A549 (cell line): Measurements from ENCODE around the gene LENG8. TPM values are rescaled to one million over a fixed set of nuclear protein-coding genes. Genes with fewer than 3 reads are reported as not detected.
"Not testable (repeated sequence)": the region's sequence is repeated elsewhere in the genome, so short reads cannot be mapped to it uniquely, and the experiment has no call there.

Experiments
- ATAC-seq, 2 experiments: fragments of 200-7000 bp in 1 of 2; fragments of >200 bp in 1 of 2; cut with Nextera tagmentation in 1 of 2; cut with Tn5 transposase in 1 of 2; 3 replicates each; pipeline versions ENCODE4 v1.8.0 to v1.9.1; 2018 to 2020; ENCODE audit warnings: mild to moderate bottlenecking in 1 of 2, moderate library complexity in 1 of 2
- CTCF ChIA-PET: fragments of 300-600 bp; sonication (Branson Sonifier 250); formaldehyde crosslinking; extraction: SDS; loops from one replicate; lab custom pipeline; 2021; ENCODE audit warnings: antibody characterized with exemption, inconsistent platforms; lab: Yijun Ruan, JAX
- POLR2A ChIA-PET: fragments of 350-600 bp; formaldehyde crosslinking; extraction: SDS; loops from one replicate; lab custom pipeline; 2021; ENCODE audit warnings: antibody characterized with exemption, inconsistent platforms; lab: Yijun Ruan, JAX
- DNase-seq, 2 experiments: peaks; one replicate each; pipeline versions ENCODE4 v3.0.0 to v3.0.0-alpha.2; 2011 to 2016; ENCODE audit warnings: low read depth in 1 of 2, low spot score in 1 of 2
- FAIRE-seq: peaks from 2 replicates; lab custom pipeline; 2011; peaks lifted over from hg19 to GRCh38; lab: Jason Lieb, UNC
- H3K27ac ChIP-seq, 2 experiments: fragments of >200 bp; sonication (Bioruptor Twin); formaldehyde crosslinking; 3 replicates each; pipeline ENCODE4 v1.5.1; 2016 to 2017
- H3K4me1 ChIP-seq: fragments of >200 bp; sonication (Bioruptor Twin); formaldehyde crosslinking; 3 replicates; pipeline ENCODE4 v1.6.1; 2016
- H3K4me2 ChIP-seq: fragments of >200 bp; sonication (Bioruptor Twin); formaldehyde crosslinking; 3 replicates; pipeline ENCODE4 v1.6.1; 2016
- H3K4me3 ChIP-seq: fragments of >200 bp; sonication (Bioruptor Twin); formaldehyde crosslinking; 3 replicates; pipeline ENCODE4 v1.5.1; 2016
- H3K9me3 ChIP-seq: fragments of >200 bp; sonication (Bioruptor Twin); formaldehyde crosslinking; 3 replicates; pipeline ENCODE4 v1.6.1; 2016
- ATOH8 ChIP-seq: fragments of 250-450 bp; sonication (Bioruptor Pico); IDR thresholded peaks from 2 replicates; pipeline ENCODE4 v1.5.0; 2020; ENCODE audit warnings: low read depth, mild to moderate bottlenecking, moderate library complexity
- BCL3 ChIP-seq: fragments of >200 bp; sonication (Bioruptor Twin); formaldehyde crosslinking; IDR thresholded peaks from 3 replicates; pipeline ENCODE4 v1.6.1; 2016
- BHLHE40 ChIP-seq: IDR thresholded peaks from 2 replicates; pipeline ENCODE4 v1.6.1; 2012; ENCODE audit warnings: low read depth, low read length, inconsistent platforms
- CBX2 ChIP-seq: fragments of 200-600 bp; sonication (generic); IDR thresholded peaks from 2 replicates; pipeline ENCODE4 v1.6.1; 2016; ENCODE audit warnings: low read depth, mild to moderate bottlenecking, borderline replicate concordance
- CHD2 ChIP-seq: fragments of 150-350 bp; IDR thresholded peaks from 2 replicates; pipeline ENCODE4 v1.6.1; 2014; ENCODE audit warnings: low read length; ENCODE audit not compliant: partially characterized antibody
- CHD4 ChIP-seq: fragments of 200-600 bp; sonication (generic); IDR thresholded peaks from 2 replicates; pipeline ENCODE4 v1.6.1; 2016; ENCODE audit warnings: antibody characterized with exemption, mild to moderate bottlenecking, borderline replicate concordance
- E2F6 ChIP-seq: IDR thresholded peaks from 2 replicates; pipeline ENCODE4 v1.6.1; 2012; ENCODE audit warnings: low read depth, borderline replicate concordance
- EHF ChIP-seq: fragments of 250-450 bp; sonication (Bioruptor Pico); IDR thresholded peaks from 2 replicates; pipeline ENCODE4 v1.5.0; 2020; ENCODE audit warnings: mild to moderate bottlenecking
- EP300 ChIP-seq, 2 experiments: fragments of >200 bp; sonication (Bioruptor Twin); formaldehyde crosslinking; IDR thresholded peaks; 2 replicates in 1 of 2; 3 replicates in 1 of 2; pipeline ENCODE4 v1.6.1; 2016 to 2017
- FOSB ChIP-seq: fragments of 250-450 bp; sonication (Bioruptor Pico); IDR thresholded peaks from 2 replicates; pipeline ENCODE4 v1.5.0; 2020; ENCODE audit warnings: mild to moderate bottlenecking, moderate library complexity
- HDAC2 ChIP-seq: fragments of 200-600 bp; sonication (generic); IDR thresholded peaks from 2 replicates; pipeline ENCODE4 v1.6.1; 2016
- HMGXB4 ChIP-seq: fragments of 250-450 bp; sonication (Bioruptor Pico); IDR thresholded peaks from 2 replicates; pipeline ENCODE4 v1.5.0; 2021; ENCODE audit warnings: mild to moderate bottlenecking, moderate library complexity, borderline replicate concordance
- HOXA7 ChIP-seq: fragments of 250-450 bp; sonication (Bioruptor Pico); IDR thresholded peaks from 2 replicates; pipeline ENCODE4 v1.5.0; 2020; ENCODE audit warnings: mild to moderate bottlenecking, moderate library complexity
- HOXB5 ChIP-seq: fragments of 250-450 bp; sonication (Bioruptor Pico); IDR thresholded peaks from 2 replicates; pipeline ENCODE4 v1.5.0; 2020; ENCODE audit warnings: mild to moderate bottlenecking, moderate library complexity
- MAFK ChIP-seq: fragments of 450-650 bp; IDR thresholded peaks from 2 replicates; pipeline ENCODE4 v1.6.1; 2014; ENCODE audit not compliant: partially characterized antibody
- NFE2L2 ChIP-seq: fragments of 150-350 bp; conservative IDR thresholded peaks from 2 replicates; pipeline ENCODE4 v1.6.1; 2014; ENCODE audit warnings: low read length
- NPAS2 ChIP-seq: fragments of 250-450 bp; sonication (Bioruptor Pico); IDR thresholded peaks from 2 replicates; pipeline ENCODE4 v1.8.0; 2022; ENCODE audit warnings: mild to moderate bottlenecking, moderate library complexity, borderline replicate concordance
- NR3C1 ChIP-seq: fragments of >200 bp; sonication (Bioruptor Twin); formaldehyde crosslinking; IDR thresholded peaks from 3 replicates; pipeline ENCODE4 v1.6.1; 2017
- POLR2AphosphoS2 ChIP-seq: conservative IDR thresholded peaks from 2 replicates; pipeline ENCODE4 v1.6.1; 2012; ENCODE audit warnings: low read length, improper control_type of control experiment, inconsistent platforms
- REST ChIP-seq: fragments of 200-600 bp; sonication (generic); IDR thresholded peaks from 2 replicates; pipeline ENCODE4 v1.6.1; 2016; ENCODE audit warnings: antibody characterized with exemption, mild to moderate bottlenecking, moderate library complexity
- RFX5 ChIP-seq: fragments of 450-650 bp; IDR thresholded peaks from 2 replicates; pipeline ENCODE4 v1.7.1; 2014; ENCODE audit warnings: antibody characterized with exemption, mild to moderate bottlenecking, moderate library complexity
- RNF2 ChIP-seq: fragments of 200-600 bp; sonication (generic); IDR thresholded peaks from 2 replicates; pipeline ENCODE4 v1.6.1; 2016; ENCODE audit warnings: low read depth, mild to moderate bottlenecking, antibody characterized with exemption, moderate library complexity, borderline replicate concordance
- SMC3 ChIP-seq: fragments of >200 bp; sonication (Bioruptor Twin); formaldehyde crosslinking; IDR thresholded peaks from 3 replicates; pipeline ENCODE4 v1.6.1; 2018; ENCODE audit warnings: inconsistent platforms
- ZFP36 ChIP-seq: fragments of 450-650 bp; IDR thresholded peaks from 2 replicates; pipeline ENCODE4 v1.6.1; 2014; ENCODE audit warnings: borderline replicate concordance; ENCODE audit not compliant: partially characterized antibody
- ZNF302 ChIP-seq: fragments of 250-450 bp; sonication (Bioruptor Pico); IDR thresholded peaks from 2 replicates; pipeline ENCODE4 v1.9.0; 2021; ENCODE audit warnings: inconsistent platforms, mild to moderate bottlenecking, moderate library complexity
- ZSCAN20 ChIP-seq: fragments of 250-450 bp; sonication (Bioruptor Pico); IDR thresholded peaks from 2 replicates; pipeline ENCODE4 v1.8.0; 2022; ENCODE audit warnings: mild to moderate bottlenecking, moderate library complexity
- WGBS: methylation state at CpG from one replicate; pipeline ENCODE4 v1.1.6; 2017; ENCODE audit errors: missing lambda C conversion rate; 5-methylcytosine and 5-hydroxymethylcytosine counted together
- polyA plus RNA-seq, 4 experiments: library from polyadenylated mRNA; depleted of rRNA in 3 of 4; stranded (reverse); fragments of >200 nt; fragmentation: RNase III in 1 of 4; extraction: RNeasy Plus Mini Kit Qiagen cat#74134 plus additional on column Dnase treatment in 1 of 4; gene quantifications; 2 replicates in 3 of 4; 3 replicates in 1 of 4; pipeline ENCODE4 v1.2.3, GENCODE V29; 2011 to 2017

Gene LENG8
- polyA plus RNA-seq, 2 of the 4 experiments (the other 2 are of a cell fraction), result 30.6 to 140 TPM

- H3K9me3 ChIP-seq, result no peaks in the 10 kb centered on the region
- CTCF ChIA-PET, result interaction anchor here (1.2 to 3.1 kb wide), 2 partner anchors 10 to 184 kb away, joined by 3 to 29 read pairs; no protein-coding TSS in a partner anchor
- DNase-seq (no peak), FAIRE-seq (no peak), ATAC-seq (peak in 1 of 2 experiments; percentile 36; a peak in 2 of 6 replicates)
- H3K4me1 ChIP-seq, result no peaks in the 10 kb centered on the region
- WGBS, result 40% methylated on average over 9 of the region's 9 CpGs
- H3K27ac ChIP-seq, result no peak overlapping the region
- H3K4me3 ChIP-seq, result no peak overlapping the region
- POLR2A ChIA-PET, result no interaction called here
- TF ChIP-seq SMC3 (no peak), BCL3 (no peak), ATOH8 (CRISPR knock-in tag) (no peak), CHD4 (no peak), ZFP36 (no peak), NR3C1 (no peak), CHD2 (no peak), HMGXB4 (CRISPR knock-in tag) (no peak), FOSB (CRISPR knock-in tag) (no peak), POLR2AphosphoS2 (no peak)
- no peak overlapping the region for H3K4me2 ChIP-seq
These were observed 40.8 kb downstream of the LENG8 start for GRCh38 chr19:54489766-54490165.

- H3K4me1 ChIP-seq, result no peaks in the 10 kb centered on the region
- 28% methylated on average over 18 of the region's 18 CpGs for WGBS
- TF ChIP-seq MAFK, result no peak
- TF ChIP-seq ZNF302, result no peak
- no peak for TF ChIP-seq BCL3
- TF ChIP-seq HDAC2, result no peak
- no peak for TF ChIP-seq E2F6
- TF ChIP-seq EHF (CRISPR knock-in tag), result no peak
- TF ChIP-seq HOXB5, result no peak
- no peak for TF ChIP-seq REST
- no peak for TF ChIP-seq NPAS2
- no peak for TF ChIP-seq RNF2
- no peak for TF ChIP-seq HOXA7
- no peak for TF ChIP-seq CHD2
- TF ChIP-seq BHLHE40, result no peak
- TF ChIP-seq RFX5, result no peak
- no peak for TF ChIP-seq EP300 (IDR thresholded peaks at IDR 0.05)
- TF ChIP-seq FOSB (CRISPR knock-in tag), result no peak
- no peak for TF ChIP-seq CBX2
- TF ChIP-seq NFE2L2, result no peak
- TF ChIP-seq NR3C1, result no peak
- no peak for TF ChIP-seq ZSCAN20 (CRISPR knock-in tag)
- H3K4me2 ChIP-seq, result no peak overlapping the region
- ATAC-seq (no peak), DNase-seq (no peak), FAIRE-seq (no peak)
- POLR2A ChIA-PET, result no interaction called here
- no peak overlapping the region for H3K4me3 ChIP-seq
- CTCF ChIA-PET, result interaction anchor here (4.0 kb wide), 1 partner anchor 13 kb away, joined by 29 read pairs; no protein-coding TSS in a partner anchor
- H3K9me3 ChIP-seq, result peaks cover 6% of the 10 kb centered on the region; the same call in 1 of the 3 replicates
- no peak overlapping the region for H3K27ac ChIP-seq
These were observed 43.6 kb downstream of the LENG8 start for GRCh38 chr19:54492568-54492967.

- FAIRE-seq, H3K9me3 ChIP-seq, H3K4me1 ChIP-seq, H3K27ac ChIP-seq, H3K4me3 ChIP-seq, H3K4me2 ChIP-seq, POLR2A ChIA-PET, ATAC-seq, DNase-seq: not testable (repeated sequence)
- CTCF ChIA-PET, result interaction anchor here (4.0 kb wide), 1 partner anchor 13 kb away, joined by 29 read pairs; no protein-coding TSS in a partner anchor
- 7% methylated on average over 5 of the region's 5 CpGs for WGBS
These were observed 44.1 kb downstream of the LENG8 start for GRCh38 chr19:54493056-54493455.
